Measurements from ENCODE around the gene GRIK4.

DNA sequence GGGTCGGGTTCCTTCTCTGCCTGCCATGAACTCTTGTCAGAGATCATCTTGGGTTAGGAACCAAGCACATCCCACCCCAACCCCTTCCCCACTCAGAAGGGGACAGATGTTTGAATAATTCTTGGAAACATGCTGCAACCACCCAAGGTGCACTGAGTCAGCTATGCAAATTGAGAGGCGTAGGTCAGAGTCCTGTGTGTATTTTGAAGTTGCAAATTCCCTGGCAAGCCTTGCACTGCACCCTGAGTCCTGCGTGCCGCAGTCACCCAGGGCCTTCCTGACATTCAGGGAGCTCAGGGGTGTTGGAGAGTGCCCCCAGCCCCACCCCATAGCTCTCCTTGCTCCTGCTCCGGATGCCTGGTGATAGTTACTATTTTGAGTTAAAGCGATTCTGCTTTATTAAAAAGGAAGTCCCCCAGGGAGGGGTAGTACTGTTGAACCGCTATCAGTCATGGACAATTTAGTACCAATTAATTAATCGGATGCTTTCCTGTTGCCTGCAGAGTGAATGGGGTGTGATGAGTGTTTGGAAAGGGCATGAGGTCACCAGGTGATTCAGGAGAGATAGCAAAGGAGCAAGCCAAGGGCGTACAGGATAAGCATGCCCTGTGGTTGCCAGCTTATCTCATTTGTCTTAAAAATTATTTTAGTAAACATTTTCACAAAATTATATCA, 123.7 kb downstream of the GRIK4 start:
- TF ChIP-seq JUNB (CRISPR knock-in tag; conservative IDR thresholded peaks at IDR 0.05) (no peak), EZH2 (IDR thresholded peaks at IDR 0.05; ENCODE audit: borderline replicate concordance, low read depth, low read length) (no peak), PRPF4 (IDR thresholded peaks at IDR 0.05; ENCODE audit: insufficient read depth, low read depth, low read length, poor library complexity, severe bottlenecking) (no peak), CHD4 (IDR thresholded peaks at IDR 0.05; ENCODE audit: insufficient read depth, insufficient replicate concordance, low read depth, low read length, poor library complexity, severe bottlenecking) (no peak), POLR2A (conservative IDR thresholded peaks at IDR 0.05) (no peak), ATF7 (IDR thresholded peaks at IDR 0.05) (no peak), SP2 (IDR thresholded peaks at IDR 0.05; ENCODE audit: extremely low read depth, low read depth, low read length, poor library complexity, severe bottlenecking) (no peak), HDGF (IDR thresholded peaks at IDR 0.05) (no peak), EGR1 (conservative IDR thresholded peaks at IDR 0.05) (no peak), SMARCC2 (IDR thresholded peaks at IDR 0.05; ENCODE audit: low read depth) (no peak), SIX5 (IDR thresholded peaks at IDR 0.05; ENCODE audit: borderline replicate concordance in 1 of 2, insufficient read depth in 1 of 2, low read depth in 1 of 2, low read length in 2 of 2) (no peak)
- TF ChIP-seq, protein P1, sequence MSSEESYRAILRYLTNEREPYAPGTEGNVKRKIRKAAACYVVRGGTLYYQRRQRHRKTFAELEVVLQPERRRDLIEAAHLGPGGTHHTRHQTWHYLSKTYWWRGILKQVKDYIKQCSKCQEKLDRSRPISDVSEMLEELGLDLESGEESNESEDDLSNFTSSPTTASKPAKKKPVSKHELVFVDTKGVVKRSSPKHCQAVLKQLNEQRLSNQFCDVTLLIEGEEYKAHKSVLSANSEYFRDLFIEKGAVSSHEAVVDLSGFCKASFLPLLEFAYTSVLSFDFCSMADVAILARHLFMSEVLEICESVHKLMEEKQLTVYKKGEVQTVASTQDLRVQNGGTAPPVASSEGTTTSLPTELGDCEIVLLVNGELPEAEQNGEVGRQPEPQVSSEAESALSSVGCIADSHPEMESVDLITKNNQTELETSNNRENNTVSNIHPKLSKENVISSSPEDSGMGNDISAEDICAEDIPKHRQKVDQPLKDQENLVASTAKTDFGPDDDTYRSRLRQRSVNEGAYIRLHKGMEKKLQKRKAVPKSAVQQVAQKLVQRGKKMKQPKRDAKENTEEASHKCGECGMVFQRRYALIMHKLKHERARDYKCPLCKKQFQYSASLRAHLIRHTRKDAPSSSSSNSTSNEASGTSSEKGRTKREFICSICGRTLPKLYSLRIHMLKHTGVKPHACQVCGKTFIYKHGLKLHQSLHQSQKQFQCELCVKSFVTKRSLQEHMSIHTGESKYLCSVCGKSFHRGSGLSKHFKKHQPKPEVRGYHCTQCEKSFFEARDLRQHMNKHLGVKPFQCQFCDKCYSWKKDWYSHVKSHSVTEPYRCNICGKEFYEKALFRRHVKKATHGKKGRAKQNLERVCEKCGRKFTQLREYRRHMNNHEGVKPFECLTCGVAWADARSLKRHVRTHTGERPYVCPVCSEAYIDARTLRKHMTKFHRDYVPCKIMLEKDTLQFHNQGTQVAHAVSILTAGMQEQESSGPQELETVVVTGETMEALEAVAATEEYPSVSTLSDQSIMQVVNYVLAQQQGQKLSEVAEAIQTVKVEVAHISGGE (CRISPR knock-in tag; IDR thresholded peaks at IDR 0.05): no peak
- TF ChIP-seq, protein P2, sequence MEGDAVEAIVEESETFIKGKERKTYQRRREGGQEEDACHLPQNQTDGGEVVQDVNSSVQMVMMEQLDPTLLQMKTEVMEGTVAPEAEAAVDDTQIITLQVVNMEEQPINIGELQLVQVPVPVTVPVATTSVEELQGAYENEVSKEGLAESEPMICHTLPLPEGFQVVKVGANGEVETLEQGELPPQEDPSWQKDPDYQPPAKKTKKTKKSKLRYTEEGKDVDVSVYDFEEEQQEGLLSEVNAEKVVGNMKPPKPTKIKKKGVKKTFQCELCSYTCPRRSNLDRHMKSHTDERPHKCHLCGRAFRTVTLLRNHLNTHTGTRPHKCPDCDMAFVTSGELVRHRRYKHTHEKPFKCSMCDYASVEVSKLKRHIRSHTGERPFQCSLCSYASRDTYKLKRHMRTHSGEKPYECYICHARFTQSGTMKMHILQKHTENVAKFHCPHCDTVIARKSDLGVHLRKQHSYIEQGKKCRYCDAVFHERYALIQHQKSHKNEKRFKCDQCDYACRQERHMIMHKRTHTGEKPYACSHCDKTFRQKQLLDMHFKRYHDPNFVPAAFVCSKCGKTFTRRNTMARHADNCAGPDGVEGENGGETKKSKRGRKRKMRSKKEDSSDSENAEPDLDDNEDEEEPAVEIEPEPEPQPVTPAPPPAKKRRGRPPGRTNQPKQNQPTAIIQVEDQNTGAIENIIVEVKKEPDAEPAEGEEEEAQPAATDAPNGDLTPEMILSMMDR (IDR thresholded peaks at IDR 0.05 in 2 of 3, conservative IDR thresholded peaks at IDR 0.05 in 1 of 3; ENCODE audit: insufficient read depth in 2 of 3, low read depth in 1 of 3, low read length in 3 of 3): no peak
- TF ChIP-seq, protein P3, sequence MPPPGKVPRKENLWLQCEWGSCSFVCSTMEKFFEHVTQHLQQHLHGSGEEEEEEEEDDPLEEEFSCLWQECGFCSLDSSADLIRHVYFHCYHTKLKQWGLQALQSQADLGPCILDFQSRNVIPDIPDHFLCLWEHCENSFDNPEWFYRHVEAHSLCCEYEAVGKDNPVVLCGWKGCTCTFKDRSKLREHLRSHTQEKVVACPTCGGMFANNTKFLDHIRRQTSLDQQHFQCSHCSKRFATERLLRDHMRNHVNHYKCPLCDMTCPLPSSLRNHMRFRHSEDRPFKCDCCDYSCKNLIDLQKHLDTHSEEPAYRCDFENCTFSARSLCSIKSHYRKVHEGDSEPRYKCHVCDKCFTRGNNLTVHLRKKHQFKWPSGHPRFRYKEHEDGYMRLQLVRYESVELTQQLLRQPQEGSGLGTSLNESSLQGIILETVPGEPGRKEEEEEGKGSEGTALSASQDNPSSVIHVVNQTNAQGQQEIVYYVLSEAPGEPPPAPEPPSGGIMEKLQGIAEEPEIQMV (tag; conservative IDR thresholded peaks at IDR 0.05; ENCODE audit: low read depth): no peak

Measured in K562 (cell line).